HTERT RPE-1 (cell line): ENCODE results near the gene STK36.

Experiments used
- in situ Hi-C: fragments of 300-500 bp; cut with MboI; formaldehyde crosslinking; loops from 4 replicates; pipeline ENCODE4 v1.14.3; 2020; ENCODE audit warnings: low sequenced_read_pairs

The STK36 gene, protein sequence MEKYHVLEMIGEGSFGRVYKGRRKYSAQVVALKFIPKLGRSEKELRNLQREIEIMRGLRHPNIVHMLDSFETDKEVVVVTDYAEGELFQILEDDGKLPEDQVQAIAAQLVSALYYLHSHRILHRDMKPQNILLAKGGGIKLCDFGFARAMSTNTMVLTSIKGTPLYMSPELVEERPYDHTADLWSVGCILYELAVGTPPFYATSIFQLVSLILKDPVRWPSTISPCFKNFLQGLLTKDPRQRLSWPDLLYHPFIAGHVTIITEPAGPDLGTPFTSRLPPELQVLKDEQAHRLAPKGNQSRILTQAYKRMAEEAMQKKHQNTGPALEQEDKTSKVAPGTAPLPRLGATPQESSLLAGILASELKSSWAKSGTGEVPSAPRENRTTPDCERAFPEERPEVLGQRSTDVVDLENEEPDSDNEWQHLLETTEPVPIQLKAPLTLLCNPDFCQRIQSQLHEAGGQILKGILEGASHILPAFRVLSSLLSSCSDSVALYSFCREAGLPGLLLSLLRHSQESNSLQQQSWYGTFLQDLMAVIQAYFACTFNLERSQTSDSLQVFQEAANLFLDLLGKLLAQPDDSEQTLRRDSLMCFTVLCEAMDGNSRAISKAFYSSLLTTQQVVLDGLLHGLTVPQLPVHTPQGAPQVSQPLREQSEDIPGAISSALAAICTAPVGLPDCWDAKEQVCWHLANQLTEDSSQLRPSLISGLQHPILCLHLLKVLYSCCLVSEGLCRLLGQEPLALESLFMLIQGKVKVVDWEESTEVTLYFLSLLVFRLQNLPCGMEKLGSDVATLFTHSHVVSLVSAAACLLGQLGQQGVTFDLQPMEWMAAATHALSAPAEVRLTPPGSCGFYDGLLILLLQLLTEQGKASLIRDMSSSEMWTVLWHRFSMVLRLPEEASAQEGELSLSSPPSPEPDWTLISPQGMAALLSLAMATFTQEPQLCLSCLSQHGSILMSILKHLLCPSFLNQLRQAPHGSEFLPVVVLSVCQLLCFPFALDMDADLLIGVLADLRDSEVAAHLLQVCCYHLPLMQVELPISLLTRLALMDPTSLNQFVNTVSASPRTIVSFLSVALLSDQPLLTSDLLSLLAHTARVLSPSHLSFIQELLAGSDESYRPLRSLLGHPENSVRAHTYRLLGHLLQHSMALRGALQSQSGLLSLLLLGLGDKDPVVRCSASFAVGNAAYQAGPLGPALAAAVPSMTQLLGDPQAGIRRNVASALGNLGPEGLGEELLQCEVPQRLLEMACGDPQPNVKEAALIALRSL (N-terminal part only)

GRCh38 chr2:218671654-218672566 is at the start of gene STK36, which contains the start of gene RNF25:
STK36 (plus strand) TSS chr2:218672086; CDS start chr2:218672830, 744 bp downstream.
RNF25 (minus strand) TSS chr2:218672002; CDS start chr2:218671970, 32 bp downstream.
- in situ Hi-C loops: no loop called here

DNA sequence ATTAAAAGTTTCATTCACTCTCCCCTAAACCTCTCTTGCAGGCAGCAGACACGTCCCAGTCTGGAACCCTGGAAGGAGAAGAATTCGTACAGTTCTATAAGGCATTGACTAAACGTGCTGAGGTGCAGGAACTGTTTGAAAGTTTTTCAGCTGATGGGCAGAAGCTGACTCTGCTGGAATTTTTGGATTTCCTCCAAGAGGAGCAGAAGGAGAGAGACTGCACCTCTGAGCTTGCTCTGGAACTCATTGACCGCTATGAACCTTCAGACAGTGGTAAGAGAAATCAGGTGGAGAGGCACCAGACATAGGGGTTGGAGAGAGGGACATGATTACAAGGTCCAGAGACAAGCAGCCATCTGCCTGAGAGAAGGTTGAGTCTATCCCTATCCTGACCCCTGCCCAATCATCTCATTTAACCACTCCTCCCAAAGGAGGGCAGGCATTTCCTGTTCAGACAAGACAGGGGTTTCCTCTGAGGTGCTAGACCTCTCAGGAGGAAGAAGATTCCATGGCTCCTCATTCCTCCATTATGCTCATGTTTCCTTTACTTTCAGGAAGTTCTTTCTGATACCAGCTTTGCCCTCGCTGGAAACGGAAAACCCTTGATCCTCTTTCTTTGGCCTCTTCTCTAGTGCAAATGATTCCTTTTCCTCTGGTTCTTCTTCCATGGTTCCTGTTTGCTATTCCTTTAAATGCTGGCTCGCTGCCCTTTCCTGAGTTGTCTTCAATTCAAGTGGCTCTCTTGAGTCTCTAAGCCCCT is 49.1 kb upstream of the STK36 start:
- in situ Hi-C loops: no loop called here

GRCh38 chr2:218623366-218623705 is 48.5 kb upstream of the STK36 start:
- in situ Hi-C loops: no loop called here

DNA sequence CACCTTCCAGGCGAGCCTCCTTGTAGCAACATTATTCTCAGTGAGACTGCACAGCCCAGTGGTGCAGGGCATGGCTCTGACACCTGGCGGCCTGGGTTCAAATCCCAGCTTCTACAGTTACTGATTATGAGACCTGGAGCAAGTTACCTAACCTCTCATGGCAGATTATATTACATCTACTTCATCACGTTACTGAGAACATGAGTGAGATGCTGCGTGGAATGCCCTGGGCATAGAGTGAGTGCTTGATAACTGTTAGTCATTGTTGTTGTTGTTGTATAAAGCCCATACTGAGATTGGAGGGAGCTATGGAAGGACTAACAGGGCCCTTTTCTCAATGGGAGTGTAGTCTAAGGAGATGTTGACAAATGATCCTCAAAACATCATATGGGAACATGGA is 45.5 kb upstream of the STK36 start:
- in situ Hi-C loops: no loop called here

GRCh38 chr2:218627939-218628338 is 43.9 kb upstream of the STK36 start:
- in situ Hi-C loops: no loop called here

GRCh38 chr2:218631837-218632236 is 40.0 kb upstream of the STK36 start:
- in situ Hi-C loops: no loop called here

DNA sequence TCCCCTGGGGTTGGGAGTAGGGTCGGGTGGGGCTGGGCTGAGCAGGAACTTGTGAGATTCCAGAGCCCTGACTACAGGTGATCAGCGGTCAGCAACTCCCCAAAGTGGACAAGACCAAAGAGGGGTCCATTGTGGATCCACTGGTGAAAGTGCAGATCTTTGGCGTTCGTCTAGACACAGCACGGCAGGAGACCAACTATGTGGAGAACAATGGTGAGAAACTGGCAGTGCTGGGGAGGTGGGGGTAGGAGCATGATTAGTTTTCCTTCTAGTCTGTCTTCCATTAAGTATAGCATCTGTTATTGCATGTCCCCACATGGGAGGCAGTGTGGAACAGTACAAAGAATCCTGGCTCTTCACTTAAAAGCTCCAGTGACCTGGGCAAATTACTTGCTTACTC is 36.2 kb upstream of the STK36 start:
- in situ Hi-C loops: no loop called here

DNA sequence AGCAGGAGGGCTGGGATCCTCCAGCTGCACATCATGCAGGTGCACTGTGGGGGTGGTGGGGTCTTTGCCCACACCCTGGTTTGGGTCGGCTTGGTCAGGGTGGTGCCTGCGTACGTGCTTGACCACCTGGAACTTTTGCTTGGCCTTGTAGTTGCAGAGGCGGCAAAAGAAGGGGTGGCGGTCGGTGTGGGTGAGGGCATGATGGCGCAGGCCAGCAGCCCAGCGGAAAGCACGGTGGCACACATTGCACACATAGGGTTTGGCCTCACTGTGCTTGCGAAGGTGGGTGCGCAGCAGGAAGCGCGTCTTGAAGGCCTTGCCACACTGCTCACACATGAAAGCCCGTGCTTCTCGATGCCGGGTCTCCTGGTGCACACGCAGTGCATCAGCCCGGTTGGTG is 33.5 kb upstream of the STK36 start:
- in situ Hi-C loops: no loop called here

- in situ Hi-C loops: no loop called here
These were observed 29.7 kb upstream of the STK36 start for GRCh38 chr2:218642121-218642656.

GRCh38 chr2:218642786-218643185 is 29.1 kb upstream of the STK36 start:
- in situ Hi-C loops: no loop called here

GRCh38 chr2:218643751-218644310 is 28.1 kb upstream of the STK36 start:
- in situ Hi-C loops: no loop called here

DNA sequence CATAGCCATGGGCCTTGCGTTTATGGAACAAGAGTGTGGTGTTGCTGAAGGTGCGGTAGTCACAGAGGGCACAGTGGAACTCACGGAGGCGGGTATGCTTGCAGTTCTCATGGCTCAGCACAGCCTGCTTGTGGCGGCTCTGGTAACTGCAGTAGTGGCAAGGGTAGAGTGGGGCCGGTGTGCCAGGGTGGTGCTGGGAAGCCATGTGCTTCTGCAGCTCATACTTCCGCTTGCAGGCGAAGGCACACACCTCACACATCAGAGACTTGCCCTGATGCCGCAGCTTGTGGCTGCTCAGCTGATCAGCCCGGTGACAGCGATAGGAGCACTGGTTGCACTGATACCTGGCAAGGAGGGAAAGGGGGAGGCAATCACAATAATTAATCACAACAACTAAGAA is 27.2 kb upstream of the STK36 start:
- in situ Hi-C loops: no loop called here

- in situ Hi-C loops: no loop called here
These were observed 26.8 kb upstream of the STK36 start for GRCh38 chr2:218645126-218645525.

DNA sequence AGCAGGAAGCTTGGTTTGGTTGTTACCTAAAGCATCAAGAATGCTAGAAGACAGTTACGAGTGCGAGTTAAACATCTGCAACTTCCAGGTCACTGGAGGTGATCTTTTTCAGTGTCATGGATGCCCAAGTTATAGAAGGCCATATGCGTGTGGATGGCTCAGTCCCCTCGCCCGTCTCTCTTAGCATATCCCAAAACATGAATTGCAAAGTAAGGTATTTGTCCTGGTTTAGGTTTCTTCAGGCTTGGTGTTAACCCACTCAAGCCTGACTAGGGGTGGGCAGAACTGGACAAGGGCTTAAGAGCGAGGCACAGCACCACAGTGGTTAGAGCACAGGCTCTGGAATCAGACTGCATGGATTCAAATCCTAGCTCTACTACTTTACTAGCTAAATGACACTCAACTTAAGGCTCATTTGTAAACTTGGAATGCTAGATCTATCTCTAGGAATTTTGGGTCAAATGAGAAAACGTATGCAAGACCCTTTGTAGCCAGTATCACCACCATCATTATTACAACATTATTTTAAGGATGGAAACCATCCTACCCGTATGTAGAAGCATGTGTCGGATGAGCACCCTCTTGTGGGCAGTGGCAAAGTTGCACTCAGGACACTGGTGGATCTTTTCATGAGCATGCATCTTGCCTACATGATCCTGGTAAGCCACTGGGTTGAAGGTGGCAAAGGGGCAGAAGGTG is 23.6 kb upstream of the STK36 start:
- in situ Hi-C loops: no loop called here

DNA sequence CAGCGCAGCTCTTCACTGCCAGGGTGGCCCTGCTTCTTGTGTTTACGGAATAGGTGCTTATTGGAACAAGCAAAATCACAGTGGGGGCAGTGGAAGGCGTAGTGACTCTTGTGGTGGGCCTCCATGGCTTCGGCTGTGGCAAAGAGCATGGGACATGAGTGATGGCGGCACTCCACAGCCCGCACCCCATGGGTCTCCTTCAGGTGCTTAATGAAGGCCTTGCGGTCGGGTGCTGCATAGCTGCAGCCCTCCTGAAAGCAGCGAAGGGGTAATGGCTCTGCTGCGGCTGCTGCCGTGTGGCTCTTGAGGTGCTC is 23.1 kb upstream of the STK36 start:
- in situ Hi-C loops: no loop called here

GRCh38 chr2:218655751-218656150 is 16.1 kb upstream of the STK36 start:
- in situ Hi-C loops: no loop called here

DNA sequence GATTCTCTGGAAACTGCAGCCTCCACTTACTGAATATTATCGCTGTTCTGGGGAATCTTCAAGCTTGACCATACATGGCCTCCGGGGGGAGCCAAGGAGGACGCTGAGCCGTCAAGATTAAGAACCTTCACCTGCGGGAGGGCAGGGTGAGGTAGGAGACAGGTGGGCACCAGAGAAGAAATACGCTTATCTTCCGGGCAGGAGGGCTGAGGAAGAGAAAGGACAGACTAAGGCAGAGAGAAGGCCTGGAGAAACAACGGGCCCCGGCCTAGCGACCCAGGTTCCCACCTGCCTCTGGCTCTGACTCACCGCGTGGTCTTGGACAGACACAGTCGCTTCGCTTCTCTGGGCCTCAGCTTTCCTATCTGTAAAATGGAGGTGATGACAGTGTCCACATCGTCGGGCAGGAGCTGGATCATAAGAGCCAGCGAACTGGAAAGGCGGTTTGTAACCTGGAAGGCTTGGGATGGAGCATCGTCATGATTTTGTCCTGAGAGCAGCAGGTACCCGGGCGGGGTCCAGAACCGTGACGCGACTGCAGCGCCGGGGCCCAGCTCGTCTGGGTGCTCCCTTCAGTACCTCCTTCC is 13.1 kb upstream of the STK36 start:
- in situ Hi-C loops: no loop called here
